ENCODE data around the gene SYT5. TPM values are rescaled to one million over a fixed set of nuclear protein-coding genes. Genes with fewer than 3 reads are reported as not detected.
A peak's percentile ranks its signal among the peaks of the same experiment; 100 is the strongest.

SYT5 gene
- total and polyA plus RNA-seq, 9 of the 15 experiments (the other 6 are each of a cell fraction or from before 2014, with no cell fraction given): 1.3 to 20.9 (median 8.8) TPM

DNA sequence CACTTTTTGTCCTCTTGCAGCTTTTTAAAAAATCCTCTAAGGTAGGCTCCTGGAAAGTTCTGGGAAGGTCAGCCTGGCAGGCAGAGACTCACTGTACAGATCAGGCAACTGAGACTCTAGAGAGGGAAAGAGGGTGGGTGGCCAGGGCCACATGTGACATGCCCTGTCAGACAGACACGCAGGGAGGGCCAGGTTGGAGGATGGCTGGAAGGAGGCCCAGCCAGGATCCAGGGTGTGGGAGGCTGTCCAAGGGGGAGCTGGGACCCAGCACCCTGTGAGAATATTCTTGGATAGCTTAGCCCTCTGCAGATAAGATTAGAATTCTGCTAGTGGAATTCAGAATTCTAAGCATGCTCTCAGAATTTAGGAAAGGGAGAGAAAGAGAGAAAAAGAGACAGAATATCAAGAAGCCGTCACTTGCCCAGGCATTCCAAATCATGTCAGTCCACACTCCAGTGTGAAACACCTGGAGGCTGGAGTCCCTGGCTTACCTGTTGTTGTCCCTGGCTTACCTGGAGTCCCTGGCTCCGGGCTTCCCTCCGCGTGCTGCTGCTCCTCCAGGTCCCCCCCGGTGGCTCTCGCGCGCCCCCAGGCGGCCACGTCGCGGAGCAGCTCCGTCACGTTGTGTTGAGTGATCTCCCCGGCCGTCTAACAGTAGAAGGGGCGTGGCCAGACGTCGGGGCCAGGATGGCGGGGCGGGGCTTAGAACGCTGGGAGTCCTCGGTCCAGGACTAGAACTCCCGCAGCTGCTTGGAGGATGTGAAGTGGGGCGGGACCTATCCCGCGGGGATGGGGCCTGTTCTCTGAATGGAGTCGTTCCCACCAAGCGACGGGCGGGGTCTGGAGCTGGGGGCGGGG, 19.7 kb downstream of the SYT5 start (continued):
- no peak for TF ChIP-seq ZNF239 (CRISPR knock-in tag; IDR thresholded peaks at IDR 0.05)
- TF ChIP-seq EHMT2 (IDR thresholded peaks at IDR 0.05): no peak
- no peak for TF ChIP-seq ZFPM2 (CRISPR knock-in tag; IDR thresholded peaks at IDR 0.05)
- no peak for TF ChIP-seq HINFP (tag; conservative IDR thresholded peaks at IDR 0.05; ENCODE audit: low read depth)
- TF ChIP-seq CSDE1 (IDR thresholded peaks at IDR 0.05): no peak
- TF ChIP-seq SIX5 (IDR thresholded peaks at IDR 0.05; ENCODE audit: borderline replicate concordance in 1 of 2, insufficient read depth in 1 of 2, low read depth in 1 of 2, low read length in 2 of 2): no peak
- TF ChIP-seq DNMT1 (IDR thresholded peaks at IDR 0.05): no peak
- no peak for TF ChIP-seq ZNF23 (CRISPR knock-in tag; IDR thresholded peaks at IDR 0.05)
- TF ChIP-seq FOXJ2 (tag; IDR thresholded peaks at IDR 0.05): 0 out of 2 replicates have a peak, but pooled peaks have one; percentile 45
- TF ChIP-seq PPARD (CRISPR knock-in tag; IDR thresholded peaks at IDR 0.05): no peak
- no peak for TF ChIP-seq ZNF780A (CRISPR knock-in tag; IDR thresholded peaks at IDR 0.05)
- TF ChIP-seq ZBTB7A (IDR thresholded peaks at IDR 0.05; ENCODE audit: borderline replicate concordance, control insufficient read depth, low read depth, low read length): peak; percentile 59; the same call in 1 of the 2 replicates
- peak; percentile 93 to 97 for TF ChIP-seq RAD21 (CRISPR knock-in tag; conservative IDR thresholded peaks at IDR 0.05 in 1 of 2, IDR thresholded peaks at IDR 0.05 in 1 of 2)
- TF ChIP-seq MLLT1 (IDR thresholded peaks at IDR 0.05): no peak
- no peak for TF ChIP-seq HIVEP1 (CRISPR knock-in tag; IDR thresholded peaks at IDR 0.05)
- 0 out of 2 replicates have a peak, but pooled peaks have one; percentile 64 for TF ChIP-seq PHF21A (IDR thresholded peaks at IDR 0.05; ENCODE audit: borderline replicate concordance, low read depth)
- TF ChIP-seq PRPF4 (IDR thresholded peaks at IDR 0.05; ENCODE audit: insufficient read depth, low read depth, low read length, poor library complexity, severe bottlenecking): no peak
- no peak for TF ChIP-seq ZNF253 (CRISPR knock-in tag; conservative IDR thresholded peaks at IDR 0.05)
- no peak for TF ChIP-seq ZNF77 (CRISPR knock-in tag; IDR thresholded peaks at IDR 0.05)
- TF ChIP-seq ELK1 (CRISPR knock-in tag; IDR thresholded peaks at IDR 0.05): no peak
- TF ChIP-seq POLR2G (IDR thresholded peaks at IDR 0.05; ENCODE audit: low read depth, low read length): peak; percentile 69
- peak; percentile 95 for TF ChIP-seq NCOA6 (IDR thresholded peaks at IDR 0.05)
- TF ChIP-seq NFRKB (IDR thresholded peaks at IDR 0.05; ENCODE audit: low read depth): no peak
- no peak for TF ChIP-seq KAT2B (IDR thresholded peaks at IDR 0.05; ENCODE audit: low read depth, low read length)
